GM19395 (cell line): Measurements from ENCODE around the gene POU3F1.

Source experiments
- ATAC-seq: cut with Tn5 transposase; IDR thresholded peaks from one replicate; pipeline ENCODE4 v1.9.1; 2021; ENCODE audit warnings: mild to moderate bottlenecking, moderate library complexity; ENCODE audit not compliant: unreplicated experiment

POU3F1 gene

GRCh38 chr1:38046333-38046883 is at the start of gene POU3F1:
POU3F1 (minus strand) TSS chr1:38046793; CDS start chr1:38046743, 50 bp downstream.
- ATAC-seq = no peak

GRCh38 chr1:38095454-38095931 is 48.9 kb upstream of the POU3F1 start:
- no peak for ATAC-seq

DNA sequence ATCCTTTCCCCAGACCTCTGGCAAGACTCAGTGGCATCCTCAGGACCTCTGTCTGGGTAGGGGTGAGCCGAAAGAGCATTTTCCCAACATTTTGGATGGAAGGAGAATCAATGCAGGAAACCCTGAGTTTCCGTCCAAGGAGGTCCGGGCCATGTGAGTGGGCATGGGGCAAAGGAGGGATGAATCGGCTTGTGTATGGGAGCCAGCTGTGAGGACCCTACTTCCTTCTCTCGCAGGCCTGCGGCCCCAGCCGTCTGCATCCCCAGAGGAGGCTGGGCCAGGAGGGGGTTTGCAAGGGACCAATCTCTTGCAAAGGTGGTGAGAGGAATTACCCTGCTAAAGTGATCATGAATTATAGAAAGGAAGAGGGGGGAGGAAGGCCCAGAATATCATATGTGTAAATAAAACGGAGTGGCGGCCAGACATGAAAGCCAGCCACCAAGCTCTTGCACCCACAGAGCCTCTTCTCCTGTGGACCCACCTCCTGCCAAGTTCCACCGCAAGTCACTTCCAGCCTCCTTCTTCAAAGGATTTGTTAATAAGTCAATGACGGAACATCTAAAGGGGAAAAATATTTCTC is 48.2 kb upstream of the POU3F1 start:
- ATAC-seq = no peak

GRCh38 chr1:38093569-38094520 is 47.3 kb upstream of the POU3F1 start:
- ATAC-seq = no peak

DNA sequence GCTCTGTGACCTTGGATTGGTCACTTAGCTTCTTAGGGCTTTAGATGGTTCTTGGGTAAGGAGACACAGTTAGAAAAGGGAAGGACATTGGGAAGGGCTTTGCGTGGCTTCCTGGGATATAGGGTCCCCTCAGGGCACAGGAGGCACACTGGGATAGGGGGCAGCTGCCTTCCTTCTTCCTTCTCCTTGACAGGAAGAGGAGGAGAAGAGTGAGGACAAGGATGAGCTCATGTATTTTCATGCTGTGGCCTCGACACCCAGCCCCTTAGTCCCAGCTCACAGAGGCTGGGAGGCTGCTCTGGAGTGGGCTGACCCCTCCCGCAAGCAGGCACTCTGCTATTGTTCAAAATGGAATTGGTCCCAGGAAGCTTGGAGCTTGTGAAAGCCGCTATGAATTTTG is 45.7 kb upstream of the POU3F1 start:
- no peak for ATAC-seq

GRCh38 chr1:38090796-38091195 is 44.2 kb upstream of the POU3F1 start:
- no peak for ATAC-seq

GRCh38 chr1:38089712-38090360 is 43.2 kb upstream of the POU3F1 start:
- no peak for ATAC-seq

- no peak for ATAC-seq
Observed at GRCh38 chr1:38088791-38089190, 42.2 kb upstream of the POU3F1 start.

DNA sequence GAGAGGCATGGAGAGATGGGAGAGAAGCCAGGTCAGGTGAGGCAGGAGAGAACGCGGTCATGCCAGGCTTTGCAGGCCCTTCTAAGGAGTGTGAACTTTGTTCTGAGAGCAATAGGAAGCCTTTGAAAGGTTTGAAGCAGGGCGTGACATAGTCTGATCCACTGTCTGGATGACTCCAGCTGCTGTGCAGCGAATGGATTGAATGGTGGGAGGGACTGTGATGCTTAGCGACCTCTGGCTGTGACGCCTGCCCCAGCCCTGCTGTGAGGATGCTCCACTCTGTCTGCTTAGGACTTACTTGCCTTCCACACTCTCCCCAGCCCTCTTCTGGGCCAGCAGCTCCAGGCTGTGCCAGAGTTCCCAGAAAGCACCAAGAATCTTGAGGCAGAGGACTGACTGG is 41.8 kb upstream of the POU3F1 start:
- ATAC-seq = no peak

GRCh38 chr1:38087676-38088075 is 41.1 kb upstream of the POU3F1 start:
- no peak for ATAC-seq

- no peak for ATAC-seq
Observed at GRCh38 chr1:38085666-38086330, 39.2 kb upstream of the POU3F1 start.

DNA sequence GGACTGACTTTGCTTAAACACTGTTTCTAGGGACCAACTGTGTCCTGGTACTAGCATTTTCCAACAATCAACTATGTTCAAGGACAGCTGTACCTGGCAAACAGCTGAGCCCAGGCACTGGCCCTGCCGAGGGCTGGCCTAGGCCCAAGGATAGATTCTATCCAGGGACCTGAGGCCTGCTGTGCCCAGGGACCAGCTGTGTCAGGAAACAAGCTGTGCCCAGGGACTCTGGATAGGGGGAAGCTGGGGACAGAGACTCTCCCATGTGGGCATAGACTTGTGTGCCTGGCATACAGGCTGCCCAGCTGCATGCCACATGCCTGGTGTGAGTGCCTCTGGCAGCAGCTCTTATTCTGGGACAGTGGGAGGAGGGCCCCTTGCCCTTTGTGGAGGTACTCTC is 38.1 kb upstream of the POU3F1 start:
- ATAC-seq = no peak

DNA sequence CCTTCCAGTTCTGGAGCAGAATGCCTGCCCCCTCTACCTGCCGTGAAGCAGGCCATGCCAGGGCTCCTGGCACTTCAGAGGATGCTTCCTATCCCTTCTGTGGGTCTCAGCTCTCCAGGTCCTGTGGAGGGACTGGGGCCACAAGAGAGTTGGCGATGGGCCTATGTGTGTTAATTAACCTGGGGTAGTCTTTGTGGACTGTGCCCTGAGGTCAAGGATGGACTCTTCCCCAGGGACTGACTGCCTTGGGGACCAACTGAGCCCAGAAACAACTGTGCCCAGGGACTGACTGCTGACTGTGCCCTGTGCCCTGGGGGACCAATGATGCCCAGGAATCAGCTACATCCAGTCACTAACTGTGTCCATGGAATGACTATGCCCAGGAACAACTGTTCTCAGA is 37.5 kb upstream of the POU3F1 start:
- ATAC-seq = no peak

DNA sequence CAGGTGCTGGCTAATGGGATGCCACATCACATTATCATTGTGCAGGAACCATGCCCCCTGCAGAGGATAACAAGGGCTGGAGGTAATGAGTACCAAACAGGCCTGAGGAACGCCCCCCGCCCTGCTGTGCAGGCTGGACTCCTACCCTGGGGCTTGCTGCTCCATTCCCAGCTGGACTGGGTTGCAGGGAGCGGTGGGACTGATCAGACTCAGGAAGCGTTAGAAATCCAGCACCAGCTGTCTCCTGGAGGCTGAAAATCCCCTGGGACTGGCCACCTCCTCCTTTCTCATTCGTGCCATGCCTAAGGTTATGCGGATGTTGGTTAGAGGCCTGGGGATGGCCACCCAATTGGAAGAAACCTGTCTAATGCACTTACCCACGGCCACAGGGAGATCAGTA is 36.9 kb upstream of the POU3F1 start:
- no peak for ATAC-seq

DNA sequence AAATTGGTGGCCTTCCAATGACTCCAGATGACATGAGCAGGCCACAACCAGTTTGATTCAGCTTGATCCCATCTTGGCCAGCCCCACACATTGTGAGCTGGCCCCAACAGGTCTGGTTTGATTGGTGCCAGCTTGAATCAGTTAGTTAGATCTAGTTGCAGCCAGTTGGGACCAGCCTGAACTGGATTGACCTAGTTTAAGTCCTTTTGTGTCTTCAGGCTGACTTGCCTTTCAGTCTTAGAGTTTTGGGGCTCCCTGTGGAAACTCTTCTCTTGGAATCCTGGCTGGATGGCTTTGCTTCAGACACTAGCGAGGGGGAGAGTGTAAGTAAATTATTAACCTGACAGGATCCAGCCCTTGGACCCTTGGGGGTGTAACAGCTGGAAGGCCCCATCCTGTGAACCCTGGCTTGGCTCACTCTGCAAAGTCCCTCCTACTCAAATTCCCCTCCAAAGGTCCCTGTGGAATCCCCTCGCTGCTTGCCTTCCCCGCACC is 36.2 kb upstream of the POU3F1 start:
- no peak for ATAC-seq

DNA sequence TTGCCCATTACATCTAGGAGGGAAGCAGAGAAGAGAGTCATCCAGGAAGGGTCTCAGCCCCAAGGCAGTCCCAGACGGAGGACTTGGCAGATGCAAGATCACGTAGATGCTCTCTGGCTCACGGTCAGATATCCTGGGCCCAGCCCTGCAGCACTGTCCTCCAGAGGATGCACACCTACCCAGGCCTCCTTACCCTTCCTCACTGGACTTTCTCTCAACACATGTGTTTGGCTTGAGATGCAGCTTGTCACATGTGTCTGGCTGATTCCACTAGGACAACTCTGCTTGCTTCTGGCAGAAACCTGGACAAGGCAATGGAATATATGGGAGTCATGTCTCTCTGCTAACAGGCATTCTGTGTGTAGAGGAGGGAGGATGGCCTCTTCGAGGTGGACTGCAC is 32.4 kb upstream of the POU3F1 start:
- ATAC-seq = no peak

DNA sequence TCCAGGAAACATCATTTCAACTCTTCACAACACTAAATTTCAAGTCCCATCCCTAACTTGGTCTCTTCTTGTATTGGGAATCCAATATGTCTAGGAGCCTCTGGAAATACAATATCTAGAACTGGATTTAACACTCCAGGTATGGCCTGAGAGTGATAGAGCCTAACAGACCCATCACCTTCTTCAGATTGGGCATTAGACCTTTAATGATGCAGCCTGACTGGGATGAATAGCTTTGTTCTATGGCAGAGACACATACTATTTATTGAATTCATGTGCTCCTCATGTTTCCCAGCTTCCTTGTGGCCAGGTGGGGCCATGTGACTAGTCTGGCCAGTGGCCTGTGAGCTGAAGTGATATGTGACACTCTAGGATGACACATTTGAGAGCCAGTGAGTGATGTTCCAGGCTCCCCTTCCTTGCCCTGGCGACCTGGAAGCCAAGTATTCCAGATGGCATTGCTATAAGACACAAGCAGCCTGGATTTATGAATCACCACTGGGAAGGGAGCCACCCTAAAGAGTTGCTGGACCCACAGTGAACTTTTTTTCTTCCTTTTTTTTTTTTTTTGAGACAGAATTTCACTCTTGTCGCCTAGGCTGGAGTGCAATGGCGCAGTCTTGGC is 31.0 kb upstream of the POU3F1 start:
- ATAC-seq = no peak

DNA sequence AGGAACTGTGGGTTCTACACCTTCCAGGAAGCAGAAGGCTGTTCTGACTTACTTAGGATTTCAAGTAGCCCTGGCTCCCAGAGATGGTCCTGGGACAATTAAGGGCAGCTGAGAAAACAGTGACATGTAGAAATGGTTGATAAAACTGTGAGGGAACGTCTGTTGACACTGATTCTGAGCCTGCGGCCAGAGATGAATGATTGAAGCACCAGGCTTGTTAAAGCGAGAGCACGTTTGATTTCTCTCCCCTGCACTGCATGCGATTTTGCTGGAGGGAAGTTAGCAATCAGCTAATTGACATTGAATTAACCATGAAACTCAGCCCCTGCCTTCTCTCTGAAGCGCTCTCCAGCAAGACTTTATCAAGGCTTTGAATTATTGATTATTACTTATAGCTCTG is 29.9 kb upstream of the POU3F1 start:
- ATAC-seq = no peak

GRCh38 chr1:38076038-38076437 is 29.4 kb upstream of the POU3F1 start:
- no peak for ATAC-seq

DNA sequence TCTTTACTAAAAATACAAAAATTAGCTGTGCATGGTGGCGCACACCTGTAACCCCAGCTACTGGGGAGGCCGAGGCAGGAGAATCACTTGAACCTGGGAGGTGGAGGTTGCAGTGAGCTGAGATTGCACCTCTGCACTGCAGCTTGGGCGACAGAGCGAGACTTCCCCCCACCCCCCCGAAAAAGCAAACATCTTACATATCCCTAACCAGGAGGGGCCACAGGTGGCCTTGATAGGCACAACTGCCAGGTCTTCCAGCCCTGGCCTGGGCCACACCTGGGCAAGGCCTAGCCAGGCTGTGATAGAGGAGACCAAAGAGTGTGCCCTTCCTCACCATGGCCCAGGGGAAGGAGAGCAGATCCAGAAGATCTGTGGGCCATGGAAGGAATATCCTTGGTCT is 28.6 kb upstream of the POU3F1 start:
- no peak for ATAC-seq
